Mesangial cell (primary cell): Measurements from ENCODE around the gene LMBRD1. TPM values are rescaled to one million over a fixed set of nuclear protein-coding genes. Genes with fewer than 3 reads are reported as not detected.

Experiments
- total RNA-seq: library from RNA; depleted of rRNA; stranded (reverse); fragments of >200 nt; gene quantifications from 2 replicates; pipeline ENCODE4 v1.2.3, GENCODE V29; 2015

The LMBRD1 gene
- 4.6 and 21.6 TPM in 2 replicates for total RNA-seq

GRCh38 chr6:69796642-69797390 lies at the start of gene LMBRD1:
Gene LMBRD1, minus strand, starts transcription at chr6:69797010. Its CDS starts 129 bp downstream, at chr6:69796881.

Other genes with a start within 250 kb of the LMBRD1 start
- gene COL19A1, start 69.5 kb upstream of the LMBRD1 start, total RNA-seq: not detected in 2 replicates